M059J (cell line): Measurements from ENCODE around the gene EDNRA. TPM values are rescaled to one million over a fixed set of nuclear protein-coding genes. Genes with fewer than 3 reads are reported as not detected.

Experiments
- DNase-seq: peaks from one replicate; pipeline ENCODE4 v3.0.0-alpha.2; 2012; ENCODE audit warnings: low read depth
- total RNA-seq: library from RNA; depleted of rRNA; stranded (reverse); fragments of >200 nt; shearing (Covaris generic); gene quantifications from 2 replicates; pipeline ENCODE4 v1.2.3, GENCODE V29; 2014; rRNA removed

EDNRA gene
- total RNA-seq, 1 experiment from 2014 or later = 6.5 TPM

- DNase-seq = no peak
Observed at GRCh38 chr4:147589586-147589985, 108.7 kb downstream of the EDNRA start.

- peak; percentile 68 for DNase-seq
Observed at GRCh38 chr4:147590249-147590920, 109.5 kb downstream of the EDNRA start.

GRCh38 chr4:147591106-147591505 is 110.2 kb downstream of the EDNRA start:
- no peak for DNase-seq

- DNase-seq = no peak
Observed at GRCh38 chr4:147594107-147594506, 113.2 kb downstream of the EDNRA start.

Other genes starting within 250 kb of the EDNRA start
- 19.1 and 27.0 TPM in 2 replicates for gene TMEM184C, start 136.3 kb downstream of the EDNRA start, total RNA-seq
- 7.7 and 8.9 TPM in 2 replicates for gene PRMT9, start 203.1 kb downstream of the EDNRA start, total RNA-seq